ENCODE measurements around the gene GABBR1.
A peak's percentile ranks its signal among the peaks of the same experiment; 100 is the strongest.
"Not testable (repeated sequence)": the region's sequence is repeated elsewhere in the genome, so short reads cannot be mapped to it uniquely, and the experiment has no call there.

The GABBR1 gene

DNA sequence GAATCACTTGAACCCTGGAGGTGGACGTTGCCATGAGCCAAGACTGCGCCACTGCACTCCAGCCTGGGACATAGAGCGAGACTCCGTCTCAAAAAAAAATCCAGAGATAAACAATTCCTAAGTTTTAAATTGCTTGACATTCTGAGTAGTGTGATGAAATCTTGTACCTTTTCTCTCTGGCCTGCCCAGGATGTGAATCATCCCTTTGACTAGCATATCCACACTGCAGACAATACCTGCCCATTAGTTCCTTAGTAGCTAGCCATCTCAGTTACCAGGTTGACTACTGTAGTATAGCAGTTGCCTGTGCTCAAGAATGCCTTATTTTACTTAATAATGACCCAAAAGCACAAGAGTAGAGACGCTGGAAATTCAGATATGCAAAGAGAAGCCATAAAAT, 45.1 kb upstream of the GABBR1 start:
- Histone ChIP-seq H3K9ac (ENCODE audit: low read length) (no peak overlapping the region), H2BK120ac (ENCODE audit: low read depth, low read length) (no peak overlapping the region), H3K79me2 (ENCODE audit: control insufficient read depth, insufficient read depth, low read length) (no peaks in the 10 kb centered on the region), H2BK5ac (ENCODE audit: low read length) (no peak overlapping the region), H2AK5ac (ENCODE audit: low read length) (no peak overlapping the region), H3K27ac (ENCODE audit: low read depth, low read length) (no peak overlapping the region), H4K8ac (ENCODE audit: low read depth, low read length) (no peak overlapping the region), H3K23ac (ENCODE audit: low read length) (no peak overlapping the region), H3K27me3 (ENCODE audit: insufficient read depth, low read length, poor library complexity) (no peaks in the 10 kb centered on the region), H2BK15ac (replicated peaks; ENCODE audit: low read depth) (no peak overlapping the region), H3K36me3 (ENCODE audit: control insufficient read depth, insufficient read depth, low read length) (no peaks in the 10 kb centered on the region), H4K5ac (ENCODE audit: low read length) (no peak overlapping the region), H3K4me3 (ENCODE audit: low read length) (no peak overlapping the region), H3K18ac (ENCODE audit: low read length) (no peak overlapping the region), H3K4ac (ENCODE audit: low read depth, low read length) (no peak overlapping the region), H3K4me1 (ENCODE audit: control insufficient read depth, low read depth, low read length) (no peaks in the 10 kb centered on the region), H3K56ac (ENCODE audit: low read length) (no peak overlapping the region), H3K79me1 (ENCODE audit: low read length) (no peaks in the 10 kb centered on the region), H3K4me2 (ENCODE audit: low read length) (no peak overlapping the region)
- DNase-seq: no peak
- no CpG with 5 or more reads among the region's 5 CpGs for WGBS (ENCODE audit: extremely low coverage, insufficient coverage, low lambda C conversion rate)

DNA sequence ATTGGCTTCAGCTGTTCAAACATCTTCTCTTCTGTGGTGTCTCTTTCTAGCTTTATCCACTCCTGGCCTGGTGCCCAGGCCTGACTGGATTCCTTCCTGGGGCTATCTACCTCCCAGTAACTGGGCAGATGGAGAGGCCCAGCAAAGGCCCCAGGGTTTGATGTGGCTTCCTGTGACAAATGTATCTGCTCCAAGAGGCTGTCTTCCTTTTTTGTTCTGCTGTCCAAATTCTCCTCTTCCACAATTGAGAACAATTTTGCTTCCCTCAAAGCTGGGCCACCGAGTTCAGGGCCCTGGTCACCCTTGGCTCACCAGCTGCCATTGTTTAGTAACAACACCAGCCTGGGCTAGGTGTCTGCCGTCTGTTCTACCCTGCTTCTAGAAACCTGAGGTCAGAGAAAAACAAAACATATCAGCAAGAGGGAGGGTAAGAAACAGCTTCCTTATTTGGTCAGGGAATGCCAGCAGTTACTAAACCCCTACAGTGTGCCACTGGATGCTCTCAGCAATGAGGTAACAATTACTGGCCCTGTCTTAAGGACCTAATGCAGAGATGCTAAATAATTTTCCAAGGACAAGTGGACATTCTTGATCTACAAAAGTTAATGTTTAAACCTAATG, 44.1 kb upstream of the GABBR1 start:
- peak; percentile 72 for DNase-seq
- Histone ChIP-seq H3K4me2 (ENCODE audit: low read length) (no peak overlapping the region), H3K9ac (ENCODE audit: low read length) (no peak overlapping the region), H3K4me3 (ENCODE audit: low read length) (no peak overlapping the region), H3K56ac (ENCODE audit: low read length) (no peak overlapping the region), H2AK5ac (ENCODE audit: low read length) (no peak overlapping the region), H3K79me1 (ENCODE audit: low read length) (no peaks in the 10 kb centered on the region), H4K8ac (ENCODE audit: low read depth, low read length) (no peak overlapping the region), H3K27me3 (ENCODE audit: insufficient read depth, low read length, poor library complexity) (no peaks in the 10 kb centered on the region), H4K5ac (ENCODE audit: low read length) (no peak overlapping the region), H2BK120ac (ENCODE audit: low read depth, low read length) (no peak overlapping the region), H3K27ac (ENCODE audit: low read depth, low read length) (no peak overlapping the region), H2BK15ac (replicated peaks; ENCODE audit: low read depth) (no peak overlapping the region), H3K36me3 (ENCODE audit: control insufficient read depth, insufficient read depth, low read length) (no peaks in the 10 kb centered on the region), H3K79me2 (ENCODE audit: control insufficient read depth, insufficient read depth, low read length) (no peaks in the 10 kb centered on the region), H3K18ac (ENCODE audit: low read length) (no peak overlapping the region), H3K23ac (ENCODE audit: low read length) (no peak overlapping the region), H3K4ac (ENCODE audit: low read depth, low read length) (no peak overlapping the region), H2BK5ac (ENCODE audit: low read length) (no peak overlapping the region), H3K4me1 (ENCODE audit: control insufficient read depth, low read depth, low read length) (no peaks in the 10 kb centered on the region)
- no CpG with 5 or more reads among the region's 2 CpGs for WGBS (ENCODE audit: extremely low coverage, insufficient coverage, low lambda C conversion rate)

DNA sequence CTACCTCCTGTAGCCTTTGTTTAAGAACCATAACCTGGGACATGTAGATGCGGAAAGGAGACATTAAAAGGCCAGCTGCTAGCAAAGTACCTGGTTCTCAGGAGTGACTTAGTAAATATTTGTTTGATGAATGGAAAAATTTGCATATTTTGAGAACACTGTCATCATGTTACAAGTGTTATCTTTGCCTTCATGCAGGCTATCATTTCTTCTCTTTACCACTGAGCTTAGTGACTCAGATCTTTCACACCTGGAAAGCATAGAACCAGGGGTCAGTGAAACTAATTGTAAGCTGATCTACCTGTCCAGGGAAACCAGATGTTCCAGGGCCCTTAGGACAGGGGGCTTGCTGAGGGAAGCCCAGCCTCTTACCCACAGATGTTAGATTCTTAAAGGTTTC, 42.6 kb upstream of the GABBR1 start:
- no peak overlapping the region for H3K4me3 ChIP-seq (ENCODE audit: low read length)
- H3K79me1 ChIP-seq (ENCODE audit: low read length): no peaks in the 10 kb centered on the region
- no peak overlapping the region for H2BK15ac ChIP-seq (replicated peaks; ENCODE audit: low read depth)
- no peak overlapping the region for H4K5ac ChIP-seq (ENCODE audit: low read length)
- H3K36me3 ChIP-seq (ENCODE audit: control insufficient read depth, insufficient read depth, low read length): no peaks in the 10 kb centered on the region
- H3K9ac ChIP-seq (ENCODE audit: low read length): no peak overlapping the region
- H3K27me3 ChIP-seq (ENCODE audit: insufficient read depth, low read length, poor library complexity): no peaks in the 10 kb centered on the region
- no peak overlapping the region for H2BK5ac ChIP-seq (ENCODE audit: low read length)
- no peak overlapping the region for H3K4ac ChIP-seq (ENCODE audit: low read depth, low read length)
- H3K4me2 ChIP-seq (ENCODE audit: low read length): no peak overlapping the region
- H3K79me2 ChIP-seq (ENCODE audit: control insufficient read depth, insufficient read depth, low read length): no peaks in the 10 kb centered on the region
- no peak overlapping the region for H3K18ac ChIP-seq (ENCODE audit: low read length)
- H2AK5ac ChIP-seq (ENCODE audit: low read length): no peak overlapping the region
- H4K8ac ChIP-seq (ENCODE audit: low read depth, low read length): no peak overlapping the region
- H3K27ac ChIP-seq (ENCODE audit: low read depth, low read length): no peak overlapping the region
- DNase-seq: no peak
- WGBS (ENCODE audit: extremely low coverage, insufficient coverage, low lambda C conversion rate): no CpG with 5 or more reads among the region's 1 CpG
- no peak overlapping the region for H3K56ac ChIP-seq (ENCODE audit: low read length)
- H3K4me1 ChIP-seq (ENCODE audit: control insufficient read depth, low read depth, low read length): no peaks in the 10 kb centered on the region
- no peak overlapping the region for H3K23ac ChIP-seq (ENCODE audit: low read length)
- H2BK120ac ChIP-seq (ENCODE audit: low read depth, low read length): no peak overlapping the region

- Histone ChIP-seq H2BK120ac (ENCODE audit: low read depth, low read length) (no peak overlapping the region), H3K4me3 (ENCODE audit: low read length) (no peak overlapping the region), H3K18ac (ENCODE audit: low read length) (no peak overlapping the region), H4K8ac (ENCODE audit: low read depth, low read length) (no peak overlapping the region), H3K27me3 (ENCODE audit: insufficient read depth, low read length, poor library complexity) (no peaks in the 10 kb centered on the region), H3K4me1 (ENCODE audit: control insufficient read depth, low read depth, low read length) (no peaks in the 10 kb centered on the region), H3K79me2 (ENCODE audit: control insufficient read depth, insufficient read depth, low read length) (no peaks in the 10 kb centered on the region), H3K27ac (ENCODE audit: low read depth, low read length) (no peak overlapping the region), H4K5ac (ENCODE audit: low read length) (no peak overlapping the region), H3K23ac (ENCODE audit: low read length) (no peak overlapping the region), H2AK5ac (ENCODE audit: low read length) (no peak overlapping the region), H3K56ac (ENCODE audit: low read length) (no peak overlapping the region), H3K36me3 (ENCODE audit: control insufficient read depth, insufficient read depth, low read length) (no peaks in the 10 kb centered on the region), H2BK15ac (replicated peaks; ENCODE audit: low read depth) (no peak overlapping the region), H3K9ac (ENCODE audit: low read length) (no peak overlapping the region), H3K4me2 (ENCODE audit: low read length) (no peak overlapping the region), H3K4ac (ENCODE audit: low read depth, low read length) (no peak overlapping the region), H2BK5ac (ENCODE audit: low read length) (no peak overlapping the region), H3K79me1 (ENCODE audit: low read length) (no peaks in the 10 kb centered on the region)
- DNase-seq: no peak
- no CpG with 5 or more reads among the region's 5 CpGs for WGBS (ENCODE audit: extremely low coverage, insufficient coverage, low lambda C conversion rate)
Observed at GRCh38 chr6:29674008-29674407, 41.0 kb upstream of the GABBR1 start.

- Histone ChIP-seq H2AK5ac (ENCODE audit: low read length) (no peak overlapping the region), H3K23ac (ENCODE audit: low read length) (no peak overlapping the region), H3K9ac (ENCODE audit: low read length) (no peak overlapping the region), H2BK15ac (replicated peaks; ENCODE audit: low read depth) (no peak overlapping the region), H3K4me1 (ENCODE audit: control insufficient read depth, low read depth, low read length) (no peaks in the 10 kb centered on the region), H3K18ac (ENCODE audit: low read length) (no peak overlapping the region), H3K79me1 (ENCODE audit: low read length) (no peaks in the 10 kb centered on the region), H3K79me2 (ENCODE audit: control insufficient read depth, insufficient read depth, low read length) (no peaks in the 10 kb centered on the region), H2BK120ac (ENCODE audit: low read depth, low read length) (no peak overlapping the region), H3K27me3 (ENCODE audit: insufficient read depth, low read length, poor library complexity) (no peaks in the 10 kb centered on the region), H3K27ac (ENCODE audit: low read depth, low read length) (no peak overlapping the region), H3K36me3 (ENCODE audit: control insufficient read depth, insufficient read depth, low read length) (no peaks in the 10 kb centered on the region), H3K4ac (ENCODE audit: low read depth, low read length) (no peak overlapping the region), H3K4me3 (ENCODE audit: low read length) (no peak overlapping the region), H3K4me2 (ENCODE audit: low read length) (no peak overlapping the region), H2BK5ac (ENCODE audit: low read length) (no peak overlapping the region), H4K5ac (ENCODE audit: low read length) (no peak overlapping the region), H4K8ac (ENCODE audit: low read depth, low read length) (no peak overlapping the region), H3K56ac (ENCODE audit: low read length) (no peak overlapping the region)
- WGBS (ENCODE audit: extremely low coverage, insufficient coverage, low lambda C conversion rate): no CpG with 5 or more reads among the region's 12 CpGs
- DNase-seq: no peak
Observed at GRCh38 chr6:29673161-29673560, 40.2 kb upstream of the GABBR1 start.

DNA sequence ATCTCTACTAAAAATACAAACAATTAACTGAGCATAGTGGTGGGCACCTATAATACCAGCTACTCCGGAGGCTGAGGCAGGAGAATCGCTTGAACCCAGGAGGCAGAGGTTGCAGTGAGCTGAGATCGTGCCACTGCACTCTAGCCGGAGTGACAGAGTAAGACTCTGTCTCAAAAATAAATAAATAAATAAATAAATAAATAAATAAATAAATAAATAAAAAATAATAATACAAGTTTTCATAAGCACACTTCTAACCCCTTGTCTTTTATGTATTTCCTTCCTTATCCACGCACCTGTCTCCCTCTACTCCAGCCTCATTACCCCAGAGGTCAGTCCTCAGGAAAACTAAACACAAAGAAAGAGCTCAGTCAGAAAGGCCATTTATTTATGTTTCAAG, 39.1 kb upstream of the GABBR1 start:
- H2AK5ac ChIP-seq (ENCODE audit: low read length); H3K79me1 ChIP-seq (ENCODE audit: low read length); H3K27ac ChIP-seq (ENCODE audit: low read depth, low read length); H3K23ac ChIP-seq (ENCODE audit: low read length); H4K8ac ChIP-seq (ENCODE audit: low read depth, low read length); H3K4me2 ChIP-seq (ENCODE audit: low read length); H3K36me3 ChIP-seq (ENCODE audit: control insufficient read depth, insufficient read depth, low read length); H2BK5ac ChIP-seq (ENCODE audit: low read length); H2BK15ac ChIP-seq (replicated peaks; ENCODE audit: low read depth); H4K5ac ChIP-seq (ENCODE audit: low read length); H2BK120ac ChIP-seq (ENCODE audit: low read depth, low read length); H3K18ac ChIP-seq (ENCODE audit: low read length); DNase-seq; H3K9ac ChIP-seq (ENCODE audit: low read length); H3K4me1 ChIP-seq (ENCODE audit: control insufficient read depth, low read depth, low read length); H3K56ac ChIP-seq (ENCODE audit: low read length); H3K79me2 ChIP-seq (ENCODE audit: control insufficient read depth, insufficient read depth, low read length); H3K4ac ChIP-seq (ENCODE audit: low read depth, low read length); H3K4me3 ChIP-seq (ENCODE audit: low read length); H3K27me3 ChIP-seq (ENCODE audit: insufficient read depth, low read length, poor library complexity): not testable (repeated sequence)
- no CpG with 5 or more reads among the region's 5 CpGs for WGBS (ENCODE audit: extremely low coverage, insufficient coverage, low lambda C conversion rate)
